ENCODE results near the gene CGNL1. TPM values are rescaled to one million over a fixed set of nuclear protein-coding genes. Genes with fewer than 3 reads are reported as not detected.

The CGNL1 gene
- total RNA-seq, 4 donors from 2014 or later = 9.6 to 21.3 (median 13.1) TPM

- peaks cover 0 to 4% (median 0%) of the 10 kb centered on the region in 4 donors for H3K4me1 ChIP-seq
- WGBS = 89% methylated on average over 13 of the region's 13 CpGs
- no peak overlapping the region for H3K27ac ChIP-seq (replicated peaks in 1 of 4)
- no peak for DNase-seq (ENCODE audit: extremely low spot score)
- H3K27me3 ChIP-seq = peaks cover 0 to 10% (median 0%) of the 10 kb centered on the region in 4 donors
- intact Hi-C loops (cut with DNase I) = no loop called here
- no peak for TF ChIP-seq CTCF (IDR thresholded peaks at IDR 0.05)
- TF ChIP-seq EP300 (IDR thresholded peaks at IDR 0.05) = no peak
- TF ChIP-seq POLR2A (IDR thresholded peaks at IDR 0.05; ENCODE audit: low read depth) = no peak
- TF ChIP-seq POLR2AphosphoS5 (IDR thresholded peaks at IDR 0.05) = no peak
- H3K4me3 ChIP-seq = no peak overlapping the region
- H3K9me3 ChIP-seq = no peaks in the 10 kb centered on the region
- no peaks in the 10 kb centered on the region for H3K36me3 ChIP-seq
These were observed 46.5 kb upstream of the CGNL1 start for GRCh38 chr15:57329582-57330367.

GRCh38 chr15:57330619-57331340, 45.5 kb upstream of the CGNL1 start:
- H3K27me3 ChIP-seq = peaks cover 0 to 10% (median 0%) of the 10 kb centered on the region in 4 donors
- intact Hi-C loops (cut with DNase I) = no loop called here
- TF ChIP-seq POLR2A (IDR thresholded peaks at IDR 0.05; ENCODE audit: low read depth) = no peak
- TF ChIP-seq EP300 (IDR thresholded peaks at IDR 0.05) = no peak
- TF ChIP-seq POLR2AphosphoS5 (IDR thresholded peaks at IDR 0.05) = no peak
- no peak for TF ChIP-seq CTCF (IDR thresholded peaks at IDR 0.05)
- whole genome bisulfite sequencing = 90% methylated on average over 14 of the region's 14 CpGs
- H3K9me3 ChIP-seq = no peaks in the 10 kb centered on the region
- no peak for DNase-seq (ENCODE audit: extremely low spot score)
- no peak overlapping the region for H3K4me3 ChIP-seq
- no peaks in the 10 kb centered on the region for H3K36me3 ChIP-seq
- H3K4me1 ChIP-seq = peaks cover 0 to 8% (median 3%) of the 10 kb centered on the region in 4 donors
- H3K27ac ChIP-seq (replicated peaks in 1 of 4) = no peak overlapping the region

GRCh38 chr15:57332326-57332725, 44.0 kb upstream of the CGNL1 start:
- Histone ChIP-seq H3K27me3 (peaks cover 0 to 10% (median 0%) of the 10 kb centered on the region in 4 donors), H3K4me3 (no peak overlapping the region), H3K27ac (replicated peaks in 1 of 4) (no peak overlapping the region), H3K4me1 (peaks cover 0 to 8% (median 3%) of the 10 kb centered on the region in 4 donors), H3K36me3 (no peaks in the 10 kb centered on the region), H3K9me3 (no peaks in the 10 kb centered on the region)
- intact Hi-C loops (cut with DNase I) = no loop called here
- DNase-seq (ENCODE audit: extremely low spot score) = no peak
- no peak for TF ChIP-seq EP300 (IDR thresholded peaks at IDR 0.05)
- TF ChIP-seq POLR2AphosphoS5 (IDR thresholded peaks at IDR 0.05) = no peak
- 82% methylated on average over 8 of the region's 8 CpGs for WGBS

GRCh38 chr15:57333487-57333886, 42.8 kb upstream of the CGNL1 start:
- intact Hi-C loops (cut with DNase I) = no loop called here
- no peak overlapping the region for H3K4me3 ChIP-seq
- peaks cover 0 to 10% (median 0%) of the 10 kb centered on the region in 4 donors for H3K27me3 ChIP-seq
- TF ChIP-seq POLR2A (IDR thresholded peaks at IDR 0.05; ENCODE audit: low read depth) (no peak), CTCF (IDR thresholded peaks at IDR 0.05) (no peak), POLR2AphosphoS5 (IDR thresholded peaks at IDR 0.05) (no peak), EP300 (IDR thresholded peaks at IDR 0.05) (no peak)
- no peaks in the 10 kb centered on the region for H3K9me3 ChIP-seq
- no peak for DNase-seq (ENCODE audit: extremely low spot score)
- 88% methylated on average over 4 of the region's 4 CpGs for WGBS
- no peaks in the 10 kb centered on the region for H3K36me3 ChIP-seq
- no peak overlapping the region for H3K27ac ChIP-seq (replicated peaks in 1 of 4)
- peaks cover 0 to 13% (median 8%) of the 10 kb centered on the region in 4 donors for H3K4me1 ChIP-seq

- Histone ChIP-seq H3K9me3 (no peaks in the 10 kb centered on the region), H3K4me1 (peaks cover 0 to 18% (median 12%) of the 10 kb centered on the region in 4 donors), H3K27me3 (peaks cover 0 to 10% (median 0%) of the 10 kb centered on the region in 4 donors), H3K4me3 (no peak overlapping the region), H3K27ac (replicated peaks in 1 of 4) (no peak overlapping the region), H3K36me3 (no peaks in the 10 kb centered on the region)
- intact Hi-C loops (cut with DNase I) = no loop called here
- TF ChIP-seq EP300 (IDR thresholded peaks at IDR 0.05) (no peak), CTCF (IDR thresholded peaks at IDR 0.05) (no peak), POLR2AphosphoS5 (IDR thresholded peaks at IDR 0.05) (no peak), POLR2A (IDR thresholded peaks at IDR 0.05; ENCODE audit: low read depth) (no peak)
- 61% methylated on average over 12 of the region's 12 CpGs for WGBS
- no peak for DNase-seq (ENCODE audit: extremely low spot score)
These were observed 42.0 kb upstream of the CGNL1 start for GRCh38 chr15:57334257-57334656.

Measured in esophagus muscularis mucosa (tissue), 4 donors.